ENCODE data around the gene DCTN2. TPM values are rescaled to one million over a fixed set of nuclear protein-coding genes. Genes with fewer than 3 reads are reported as not detected.
"Not testable (repeated sequence)": the region's sequence is repeated elsewhere in the genome, so short reads cannot be mapped to it uniquely, and the experiment has no call there.

Gene DCTN2
- total RNA-seq, 1 donor from 2014 or later: 104 TPM

DNA sequence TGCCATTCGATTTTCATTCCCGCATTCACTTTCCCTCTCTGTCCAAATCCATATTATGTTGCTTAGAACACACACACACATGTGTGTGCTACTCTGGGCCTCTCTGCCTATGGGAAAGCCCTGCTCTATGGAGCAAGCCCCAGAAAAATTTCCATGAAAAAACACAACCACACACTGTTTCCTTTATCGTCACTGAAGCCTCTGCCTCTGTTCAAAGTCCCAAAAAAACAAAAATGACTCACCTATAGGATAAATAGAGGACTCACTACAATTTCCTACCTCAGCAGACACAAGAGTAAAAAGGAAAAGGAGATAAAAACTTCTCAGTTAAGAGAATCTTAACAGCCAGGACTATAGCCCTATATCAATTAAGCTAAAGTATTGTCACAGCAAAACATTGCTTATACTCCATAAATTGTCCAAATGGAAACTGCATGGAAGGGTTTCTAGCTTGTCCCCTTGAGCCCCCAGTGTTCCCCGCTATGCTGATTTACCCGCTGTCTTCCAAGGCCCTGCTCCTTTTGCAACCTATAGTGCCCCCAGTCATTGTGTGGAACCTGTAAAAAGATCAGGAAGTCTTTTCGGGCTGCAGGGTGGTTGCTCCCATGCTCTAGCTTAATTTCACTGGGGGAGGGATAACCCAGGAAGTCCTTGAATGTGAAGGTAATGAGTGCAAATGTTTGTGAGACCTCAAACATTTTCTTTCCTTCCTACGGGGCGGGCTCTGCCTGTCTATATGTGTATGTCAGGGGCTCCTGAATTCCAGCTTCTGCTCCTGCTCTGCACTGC lies 32.9 kb upstream of the DCTN2 start:
- ATAC-seq (no peak), DNase-seq (ENCODE audit: low spot score) (no peak)
- intact Hi-C loops (cut with DNase I): loop anchor here (5.0 kb wide), 1 partner anchor 42 kb away; no protein-coding TSS in a partner anchor

GRCh38 chr12:57579011-57579410 lies 32.0 kb upstream of the DCTN2 start:
- no peak for ATAC-seq
- intact Hi-C loops (cut with DNase I): no loop called here

GRCh38 chr12:57577981-57578758 lies 31.2 kb upstream of the DCTN2 start:
- DNase-seq (ENCODE audit: low spot score): no peak
- ATAC-seq: no peak

More at GRCh38 chr12:57579011-57579410, 32.0 kb upstream of the DCTN2 start:
- DNase-seq (ENCODE audit: low spot score): no peak

DNA sequence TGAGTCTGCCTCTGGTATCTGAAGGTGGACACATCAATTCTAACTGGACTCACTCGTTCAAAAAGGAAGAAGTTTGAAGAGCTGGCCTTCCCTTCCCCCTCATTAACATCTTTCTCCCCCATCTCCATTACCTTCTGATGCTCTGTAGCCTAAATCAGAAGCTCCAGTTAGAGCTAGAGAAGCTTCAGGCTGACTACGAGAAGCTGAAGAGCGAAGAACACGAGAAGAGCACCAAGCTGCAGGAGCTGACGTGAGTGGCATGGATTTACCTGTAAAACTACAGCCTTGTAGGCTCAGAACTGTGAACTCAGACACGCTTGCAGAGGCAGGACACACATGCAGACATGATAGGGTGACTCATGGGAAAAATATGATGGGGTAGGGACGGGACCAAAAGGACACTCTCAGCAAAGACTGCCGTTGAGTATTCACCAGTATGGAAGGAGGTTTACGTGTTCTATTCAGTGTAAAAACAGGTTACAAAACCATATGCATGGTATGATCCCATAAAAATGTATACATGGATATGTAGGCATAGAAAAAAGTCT lies 29.7 kb upstream of the DCTN2 start:
- DNase-seq (ENCODE audit: low spot score) (no peak), ATAC-seq (no peak)
- intact Hi-C loops (cut with DNase I): no loop called here

More at GRCh38 chr12:57577981-57578758, 31.2 kb upstream of the DCTN2 start:
- intact Hi-C loops (cut with DNase I): no loop called here

- ATAC-seq: no peak
- DNase-seq (ENCODE audit: low spot score): no peak
- intact Hi-C loops (cut with DNase I): no loop called here
Observed at GRCh38 chr12:57575771-57576612, 29.0 kb upstream of the DCTN2 start.

GRCh38 chr12:57574795-57575194 lies 27.8 kb upstream of the DCTN2 start:
- DNase-seq (ENCODE audit: low spot score) (no peak), ATAC-seq (no peak)
- intact Hi-C loops (cut with DNase I): no loop called here

GRCh38 chr12:57571926-57572762 lies 25.2 kb upstream of the DCTN2 start:
- no peak for ATAC-seq
- no peak for DNase-seq (ENCODE audit: low spot score)
- intact Hi-C loops (cut with DNase I): no loop called here

GRCh38 chr12:57570438-57570837 lies 23.4 kb upstream of the DCTN2 start:
- DNase-seq (ENCODE audit: low spot score); ATAC-seq; intact Hi-C loops (cut with DNase I): not testable (repeated sequence)

GRCh38 chr12:57569858-57570257 lies 22.9 kb upstream of the DCTN2 start:
- no peak for ATAC-seq
- intact Hi-C loops (cut with DNase I): no loop called here
- DNase-seq (ENCODE audit: low spot score): no peak

GRCh38 chr12:57568838-57569237 lies 21.8 kb upstream of the DCTN2 start:
- DNase-seq (ENCODE audit: low spot score): no peak

DNA sequence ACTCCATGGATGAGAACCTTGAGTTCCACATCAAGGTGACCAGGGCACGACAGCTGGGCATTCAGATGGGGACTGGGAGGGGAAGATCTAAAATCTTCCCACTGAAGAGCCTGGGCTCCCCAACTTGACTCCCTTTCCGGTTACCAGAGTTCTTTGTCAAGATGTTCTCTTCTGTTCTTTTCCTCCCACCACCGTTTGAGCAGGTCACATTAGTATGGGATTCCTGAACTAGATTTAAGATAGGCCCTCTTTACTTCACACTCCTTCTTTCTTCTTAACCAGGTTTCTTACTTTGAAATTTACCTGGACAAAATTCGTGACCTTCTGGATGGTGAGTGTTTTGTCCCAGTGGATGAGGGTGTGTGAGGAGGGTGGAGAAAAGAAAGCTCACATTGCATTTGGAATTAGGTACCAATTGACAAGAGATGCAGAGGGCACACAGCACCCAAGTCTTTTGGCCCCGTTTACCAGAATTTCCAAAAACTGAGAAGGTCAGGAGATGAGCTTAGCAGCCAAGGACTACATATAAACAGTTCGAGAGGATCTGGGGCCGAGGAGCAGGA lies 17.3 kb upstream of the DCTN2 start:
- intact Hi-C loops (cut with DNase I): no loop called here
- no peak for DNase-seq (ENCODE audit: low spot score)
- no peak for ATAC-seq

More at GRCh38 chr12:57568838-57569237, 21.8 kb upstream of the DCTN2 start:
- ATAC-seq: no peak
- intact Hi-C loops (cut with DNase I): no loop called here

- intact Hi-C loops (cut with DNase I): no loop called here
- ATAC-seq: no peak
Observed at GRCh38 chr12:57563358-57563757, 16.4 kb upstream of the DCTN2 start.

DNA sequence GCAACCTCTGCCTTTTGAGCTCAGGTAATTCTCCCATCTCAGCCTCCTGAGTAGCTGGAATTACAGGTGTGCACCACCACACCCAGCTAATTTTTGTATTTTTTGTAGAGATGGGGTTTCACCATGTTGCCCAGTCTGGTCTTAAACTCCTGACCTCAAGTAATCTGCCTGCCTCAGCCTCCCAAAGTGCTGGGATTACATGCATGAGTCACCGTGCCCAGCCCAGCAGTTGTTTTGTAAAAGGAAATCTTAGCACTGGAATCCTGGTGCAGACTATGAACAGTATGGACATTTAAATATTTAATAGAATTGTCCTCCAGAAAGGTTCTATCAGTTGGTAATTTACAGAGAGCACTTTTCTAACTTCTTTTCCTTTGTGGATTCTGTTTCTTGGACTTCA lies 14.1 kb upstream of the DCTN2 start:
- ATAC-seq; DNase-seq (ENCODE audit: low spot score); intact Hi-C loops (cut with DNase I): not testable (repeated sequence)

More at GRCh38 chr12:57563358-57563757, 16.4 kb upstream of the DCTN2 start:
- DNase-seq (ENCODE audit: low spot score): no peak

DNA sequence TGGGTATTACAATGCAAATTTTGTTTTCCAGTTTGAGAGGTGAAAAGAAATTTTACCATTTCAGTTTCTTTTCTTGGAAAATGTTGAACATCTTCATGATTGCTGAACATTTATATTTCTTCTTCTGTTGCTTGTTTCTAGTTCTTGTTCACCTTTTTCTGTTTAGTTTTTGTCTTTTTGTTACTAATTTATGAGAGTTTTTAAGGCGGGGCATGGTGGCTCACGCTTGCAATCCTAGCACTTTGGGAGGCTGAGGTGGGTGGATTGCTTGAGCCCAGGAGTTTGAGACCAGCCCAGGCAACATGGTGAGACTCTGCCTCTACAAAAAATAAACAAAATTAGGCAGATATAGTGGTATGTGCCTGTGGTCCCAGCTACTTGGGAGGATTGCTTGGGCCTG lies 13.5 kb upstream of the DCTN2 start:
- intact Hi-C loops (cut with DNase I): no loop called here
- ATAC-seq: no peak
- DNase-seq (ENCODE audit: low spot score): no peak

- no peak for ATAC-seq
- intact Hi-C loops (cut with DNase I): no loop called here
- DNase-seq (ENCODE audit: low spot score): no peak
Observed at GRCh38 chr12:57558864-57559263, 11.9 kb upstream of the DCTN2 start.

DNA sequence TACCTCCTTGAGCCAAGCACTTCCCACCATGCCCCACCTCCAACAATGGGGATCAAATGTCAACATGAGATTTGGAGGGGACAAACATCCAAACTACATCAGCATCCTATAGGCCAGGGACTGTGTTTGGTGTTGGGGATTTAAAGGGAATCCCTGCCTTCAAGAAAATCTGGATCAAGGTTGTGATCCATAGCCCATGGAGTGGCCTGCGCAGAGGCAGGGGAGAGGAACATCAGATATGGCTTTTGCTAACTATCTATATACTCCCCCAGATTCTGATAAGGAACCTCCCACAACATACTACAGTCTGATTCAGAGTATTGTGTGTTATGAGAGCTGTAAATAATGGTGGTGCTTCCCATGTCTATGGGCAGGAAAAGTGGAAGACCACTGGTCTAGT lies 7.9 kb upstream of the DCTN2 start:
- intact Hi-C loops (cut with DNase I): no loop called here
- DNase-seq (ENCODE audit: low spot score) (no peak), ATAC-seq (no peak)

DNA sequence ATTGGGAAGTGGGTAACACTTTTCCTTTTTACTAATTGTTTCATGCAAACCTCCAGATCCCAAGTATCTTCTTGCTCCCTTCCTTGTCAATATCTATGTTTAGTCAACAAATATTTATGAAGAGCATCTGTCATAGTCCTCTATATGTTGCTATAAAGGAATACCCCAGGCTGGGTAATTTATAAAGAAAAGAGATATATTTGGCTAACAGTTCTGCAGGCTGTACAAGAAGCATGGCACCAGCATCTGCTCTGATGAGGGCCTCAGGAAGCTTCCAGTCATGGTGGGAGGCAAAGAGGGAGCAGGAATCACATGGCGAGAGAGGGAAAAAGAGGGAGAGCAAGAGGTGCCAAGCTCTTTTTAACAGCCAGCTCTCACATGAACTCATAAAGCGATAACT lies 7.5 kb upstream of the DCTN2 start:
- intact Hi-C loops (cut with DNase I): no loop called here
- DNase-seq (ENCODE audit: low spot score): no peak
- ATAC-seq: no peak
